Common myeloid progenitor, CD34-positive (primary cell): ENCODE measurements around the gene FILIP1.
"Not testable (repeated sequence)": the region's sequence is repeated elsewhere in the genome, so short reads cannot be mapped to it uniquely, and the experiment has no call there.

Source experiments
- CTCF ChIA-PET: fragments of 350-600 bp; sonication (Branson Sonifier 250); formaldehyde crosslinking; loops from one replicate; lab custom pipeline; 2021; ENCODE audit warnings: antibody characterized with exemption; lab: Charles Lee
- POLR2A ChIA-PET: fragments of 350-600 bp; sonication (Branson Sonifier 250); formaldehyde crosslinking; loops from one replicate; lab custom pipeline; 2021; ENCODE audit warnings: antibody characterized with exemption; lab: Charles Lee
- DNase-seq, 3 donors: peaks; one replicate each; pipeline versions ENCODE4 v3.0.0 to v3.0.0-alpha.2; 2013
- H3K27ac ChIP-seq, 2 experiments: 1 replicate in 1 of 2; 2 replicates in 1 of 2; pipeline ENCODE4 v1.7.0; 2013; ENCODE audit warnings: inconsistent platforms in 2 of 2, low read length in 2 of 2, mild to moderate bottlenecking in 2 of 2, low read depth in 1 of 2, moderate library complexity in 1 of 2; ENCODE audit not compliant: severe bottlenecking in 2 of 2, insufficient read depth in 1 of 2, poor library complexity in 1 of 2
- H3K27me3 ChIP-seq, 5 experiments: replicated peaks in 2 of 5; 1 replicate in 3 of 5; 2 replicates in 2 of 5; pipeline versions ENCODE4 v1.6.1 to v1.7.0; 2013; ENCODE audit warnings: low read length in 4 of 5, mild to moderate bottlenecking in 2 of 5, moderate library complexity in 2 of 5, inconsistent platforms in 1 of 5; ENCODE audit not compliant: insufficient read depth in 5 of 5, control insufficient read depth in 4 of 5
- H3K36me3 ChIP-seq, 4 experiments: 1 replicate in 2 of 4; 2 replicates in 2 of 4; pipeline versions ENCODE4 v1.6.1 to v1.7.0; 2013; ENCODE audit warnings: low read length in 3 of 4, control low read depth in 1 of 4, mild to moderate bottlenecking in 1 of 4; ENCODE audit not compliant: control insufficient read depth in 4 of 4, insufficient read depth in 4 of 4
- H3K4me1 ChIP-seq, 4 experiments: 1 replicate in 3 of 4; 2 replicates in 1 of 4; pipeline versions ENCODE4 v1.6.1 to v1.7.1; 2013; ENCODE audit warnings: low read length in 3 of 4, mild to moderate bottlenecking in 3 of 4, control low read depth in 1 of 4, inconsistent platforms in 1 of 4, moderate library complexity in 1 of 4; ENCODE audit not compliant: control insufficient read depth in 4 of 4, insufficient read depth in 4 of 4; ENCODE audit errors: control extremely low read depth in 1 of 4
- H3K4me3 ChIP-seq, 7 experiments: 1 replicate in 4 of 7; 2 replicates in 3 of 7; pipeline versions ENCODE4 v1.5.1 to v1.7.0; 2013; ENCODE audit warnings: mild to moderate bottlenecking in 7 of 7, low read length in 6 of 7, moderate library complexity in 6 of 7, inconsistent platforms in 2 of 7, low read depth in 2 of 7, control low read depth in 1 of 7; ENCODE audit not compliant: insufficient read depth in 4 of 7, control insufficient read depth in 1 of 7; ENCODE audit errors: extremely low read depth in 1 of 7
- H3K9me3 ChIP-seq, 5 experiments: 1 replicate in 4 of 5; 2 replicates in 1 of 5; pipeline versions ENCODE4 v1.6.1 to v1.7.1; 2013; ENCODE audit warnings: low read length in 4 of 5, mild to moderate bottlenecking in 2 of 5, inconsistent platforms in 1 of 5, low read depth in 1 of 5, moderate library complexity in 1 of 5; ENCODE audit not compliant: control insufficient read depth in 4 of 5, insufficient read depth in 2 of 5; ENCODE audit errors: control extremely low read depth in 1 of 5
- WGBS: methylation state at CpG from one replicate; pipeline ENCODE4 v1.1.5; 2013; ENCODE audit not compliant: insufficient coverage; 5-methylcytosine and 5-hydroxymethylcytosine counted together

The FILIP1 gene

DNA sequence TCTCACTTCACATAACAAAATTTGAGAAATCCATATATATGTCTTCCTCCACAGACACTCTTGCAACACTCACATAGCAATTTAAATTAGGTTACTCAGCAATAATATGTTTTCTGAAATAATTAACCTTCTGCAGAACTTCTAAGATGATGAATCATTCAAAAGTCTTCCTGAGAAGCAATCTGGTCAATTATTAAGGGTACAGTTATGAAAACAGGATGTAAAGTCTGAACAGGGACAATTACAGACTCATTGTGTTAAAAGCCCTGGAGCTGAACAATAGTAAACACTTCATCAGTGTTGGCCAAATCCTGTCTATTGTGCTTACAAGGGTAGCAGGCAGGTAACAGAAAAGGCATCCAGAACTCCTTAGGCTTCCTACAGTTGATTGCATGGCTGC lies 75.4 kb downstream of the FILIP1 start:
- H3K27me3 ChIP-seq, result peaks cover 0 to under 1% (median 0%) of the 10 kb centered on the region in 5 experiments
- H3K36me3 ChIP-seq, result no peaks in the 10 kb centered on the region
- CTCF ChIA-PET, result no interaction called here
- no peak overlapping the region for H3K4me3 ChIP-seq
- POLR2A ChIA-PET, result no interaction called here
- H3K9me3 ChIP-seq, result no peaks in the 10 kb centered on the region
- no peak for DNase-seq
- no peak overlapping the region for H3K27ac ChIP-seq
- H3K4me1 ChIP-seq, result no peaks in the 10 kb centered on the region

- CTCF ChIA-PET, result no interaction called here
- WGBS, result no CpG with 5 or more reads among the region's 1 CpG
- no peak for DNase-seq
- H3K9me3 ChIP-seq, result no peaks in the 10 kb centered on the region
- H3K27ac ChIP-seq, result no peak overlapping the region
- POLR2A ChIA-PET, result no interaction called here
- H3K36me3 ChIP-seq, result no peaks in the 10 kb centered on the region
- peaks cover 0 to 2% (median 0%) of the 10 kb centered on the region in 5 experiments for H3K27me3 ChIP-seq
- no peaks in the 10 kb centered on the region for H3K4me1 ChIP-seq
- no peak overlapping the region for H3K4me3 ChIP-seq
Observed at GRCh38 chr6:75416443-75416842, 77.2 kb downstream of the FILIP1 start.

DNA sequence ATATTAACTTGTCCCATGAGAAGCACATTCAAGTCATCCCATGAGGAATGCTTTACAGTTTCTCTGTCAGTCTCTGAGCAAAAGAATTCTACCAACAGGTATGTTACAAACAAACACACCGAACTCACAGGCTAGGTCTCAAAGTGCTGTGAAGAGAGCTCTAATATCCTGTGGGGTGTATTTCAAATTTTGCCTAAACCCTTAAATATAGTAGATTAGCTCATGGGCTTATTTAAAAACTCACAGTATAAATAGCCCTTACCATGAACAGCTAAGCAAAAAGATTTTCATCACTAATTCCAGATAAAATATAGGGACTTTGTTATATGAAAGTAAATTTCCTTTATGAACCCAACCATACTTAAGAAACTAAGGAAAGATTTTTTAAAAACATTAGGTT lies 77.8 kb downstream of the FILIP1 start:
- Histone ChIP-seq H3K4me3 (no peak overlapping the region), H3K27me3 (peaks cover 0 to 2% (median 0%) of the 10 kb centered on the region in 5 experiments), H3K4me1 (no peaks in the 10 kb centered on the region), H3K27ac (no peak overlapping the region), H3K36me3 (no peaks in the 10 kb centered on the region), H3K9me3 (no peaks in the 10 kb centered on the region)
- no CpG with 5 or more reads among the region's 1 CpG for WGBS
- ChIA-PET POLR2A (no interaction called here), CTCF (no interaction called here)
- no peak for DNase-seq

GRCh38 chr6:75414445-75415021 lies 79.1 kb downstream of the FILIP1 start:
- H3K36me3 ChIP-seq, result no peaks in the 10 kb centered on the region
- H3K4me3 ChIP-seq, result no peak overlapping the region
- no peak overlapping the region for H3K27ac ChIP-seq
- H3K9me3 ChIP-seq, result no peaks in the 10 kb centered on the region
- POLR2A ChIA-PET, result no interaction called here
- no peaks in the 10 kb centered on the region for H3K4me1 ChIP-seq
- DNase-seq, result no peak
- CTCF ChIA-PET, result interaction anchor here (1.8 kb wide), 1 partner anchor 10 kb away, joined by 3 read pairs; no protein-coding TSS in a partner anchor
- WGBS, result 95% methylated on average over 2 of the region's 4 CpGs
- H3K27me3 ChIP-seq, result peaks cover 0 to 2% (median 0%) of the 10 kb centered on the region in 5 experiments

DNA sequence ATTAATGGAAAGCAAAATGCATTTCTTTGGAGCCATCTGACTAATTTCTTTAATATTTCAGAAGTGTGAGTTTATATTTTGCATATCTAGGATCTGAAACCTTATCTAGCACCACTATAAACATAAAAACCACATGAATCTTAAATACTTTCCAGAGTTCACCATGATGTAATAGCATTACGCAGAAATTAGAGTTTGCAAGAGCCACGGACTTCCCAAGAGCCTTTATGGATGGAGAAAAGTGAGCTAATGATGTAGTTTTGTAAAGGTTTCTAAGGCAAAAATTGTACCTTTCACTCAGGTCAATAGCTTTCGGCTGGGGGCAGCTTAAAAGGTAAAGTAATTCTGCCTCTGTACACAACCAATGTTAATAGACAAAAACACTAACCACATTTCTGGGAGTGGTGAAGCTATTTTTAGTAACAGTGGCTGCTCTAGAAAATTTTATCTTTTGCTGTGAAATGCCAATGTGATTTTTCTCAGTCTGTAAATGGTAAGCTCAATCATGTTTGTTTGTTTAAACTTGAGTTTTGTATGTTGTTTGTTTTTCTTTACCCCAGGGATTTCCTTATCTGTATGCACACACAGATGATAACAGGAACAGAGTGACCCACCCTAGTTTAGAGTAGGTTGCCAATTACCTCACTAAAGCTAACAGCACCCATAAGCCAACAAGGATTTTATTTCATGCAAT lies 80.5 kb downstream of the FILIP1 start:
- H3K4me3 ChIP-seq, result no peak overlapping the region
- CTCF ChIA-PET, result interaction anchor here (1.8 kb wide), 1 partner anchor 11 kb away, joined by 3 read pairs; no protein-coding TSS in a partner anchor
- 100% methylated on average over 1 of the region's 3 CpGs for WGBS
- peaks cover 0 to 2% (median 0%) of the 10 kb centered on the region in 5 experiments for H3K27me3 ChIP-seq
- H3K9me3 ChIP-seq, result peaks cover 0 to 1% (median 0%) of the 10 kb centered on the region in 5 experiments
- no peak for DNase-seq
- H3K36me3 ChIP-seq, result no peaks in the 10 kb centered on the region
- POLR2A ChIA-PET, result interaction anchor here (0.6 kb wide), 1 partner anchor 76 kb away, joined by 3 read pairs; no protein-coding TSS in a partner anchor
- H3K27ac ChIP-seq, result no peak overlapping the region
- H3K4me1 ChIP-seq, result no peaks in the 10 kb centered on the region

GRCh38 chr6:75410564-75410963 lies 83.0 kb downstream of the FILIP1 start:
- H3K27ac ChIP-seq, H3K4me3 ChIP-seq, DNase-seq, CTCF ChIA-PET, H3K36me3 ChIP-seq, POLR2A ChIA-PET, H3K4me1 ChIP-seq, H3K27me3 ChIP-seq, H3K9me3 ChIP-seq: not testable (repeated sequence)
- no CpG with 5 or more reads among the region's 2 CpGs for WGBS

DNA sequence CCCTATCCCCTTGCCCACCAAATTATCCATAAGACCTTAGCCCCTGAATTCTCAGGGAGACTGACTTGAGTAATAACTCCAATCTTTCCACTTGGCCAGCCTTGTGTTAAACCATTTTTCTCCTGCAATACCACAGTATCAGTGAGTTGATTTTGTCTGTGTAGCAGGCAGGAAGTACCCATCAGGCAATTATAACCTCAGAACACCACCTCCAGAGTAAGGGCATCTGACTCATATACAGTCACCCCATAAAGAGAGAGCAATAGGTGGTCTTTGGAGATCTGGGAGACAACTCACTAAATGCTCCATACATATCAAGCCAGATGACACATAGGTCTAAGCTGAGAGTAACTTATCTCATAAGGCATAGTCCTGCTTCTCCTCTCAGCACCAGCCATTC lies 83.7 kb downstream of the FILIP1 start:
- no peak for DNase-seq
- H3K9me3 ChIP-seq, result peaks cover 0 to 1% (median 0%) of the 10 kb centered on the region in 5 experiments
- ChIA-PET POLR2A (no interaction called here), CTCF (no interaction called here)
- no peak overlapping the region for H3K4me3 ChIP-seq
- peaks cover 0 to 2% (median 0%) of the 10 kb centered on the region in 5 experiments for H3K27me3 ChIP-seq
- no peaks in the 10 kb centered on the region for H3K36me3 ChIP-seq
- no peak overlapping the region for H3K27ac ChIP-seq
- no peaks in the 10 kb centered on the region for H3K4me1 ChIP-seq
